HG03439 (cell line): ENCODE results near the gene MYBBP1A.

Experiments used
- ATAC-seq: cut with Tn5 transposase; IDR thresholded peaks from one replicate; pipeline ENCODE4 v1.9.1; 2021; ENCODE audit warnings: mild to moderate bottlenecking, moderate library complexity; ENCODE audit not compliant: unreplicated experiment

The MYBBP1A gene

GRCh38 chr17:4522661-4523060, 32.5 kb downstream of the MYBBP1A start:
- ATAC-seq: no peak

GRCh38 chr17:4520894-4521600, 34.1 kb downstream of the MYBBP1A start:
- ATAC-seq: no peak

GRCh38 chr17:4520060-4520893, 34.9 kb downstream of the MYBBP1A start:
- no peak for ATAC-seq

GRCh38 chr17:4519361-4519788, 35.8 kb downstream of the MYBBP1A start:
- ATAC-seq: no peak

- ATAC-seq: no peak
Observed at GRCh38 chr17:4518901-4519300, 36.3 kb downstream of the MYBBP1A start.

GRCh38 chr17:4516735-4517134, 38.4 kb downstream of the MYBBP1A start:
- no peak for ATAC-seq

GRCh38 chr17:4515501-4515900, 39.7 kb downstream of the MYBBP1A start:
- no peak for ATAC-seq

GRCh38 chr17:4514779-4515178, 40.4 kb downstream of the MYBBP1A start:
- no peak for ATAC-seq

GRCh38 chr17:4514206-4514605, 41.0 kb downstream of the MYBBP1A start:
- no peak for ATAC-seq

- ATAC-seq: no peak
Observed at GRCh38 chr17:4513113-4514032, 41.8 kb downstream of the MYBBP1A start.

- no peak for ATAC-seq
Observed at GRCh38 chr17:4512156-4513112, 42.8 kb downstream of the MYBBP1A start.

- ATAC-seq: no peak
Observed at GRCh38 chr17:4511199-4511932, 43.8 kb downstream of the MYBBP1A start.

- no peak for ATAC-seq
Observed at GRCh38 chr17:4510618-4510941, 44.6 kb downstream of the MYBBP1A start.

GRCh38 chr17:4509923-4510617, 45.1 kb downstream of the MYBBP1A start:
- no peak for ATAC-seq

GRCh38 chr17:4509401-4509800, 45.8 kb downstream of the MYBBP1A start:
- no peak for ATAC-seq

GRCh38 chr17:4508207-4508606, 47.0 kb downstream of the MYBBP1A start:
- ATAC-seq: no peak

- ATAC-seq: no peak
Observed at GRCh38 chr17:4507361-4508111, 47.6 kb downstream of the MYBBP1A start.

GRCh38 chr17:4506892-4507291, 48.3 kb downstream of the MYBBP1A start:
- ATAC-seq: no peak
